NCI-H128 (cell line): ENCODE measurements around the gene UBE2J1.

Experiments used
- DNase-seq: peaks from one replicate; lab custom pipeline; 2025; ENCODE audit not compliant: unreplicated experiment; lab: John Stamatoyannopoulos, UW

UBE2J1 gene

GRCh38 chr6:89291256-89291819 is 61.2 kb downstream of the UBE2J1 start:
- DNase-seq: no peak

GRCh38 chr6:89290401-89291155 is 61.9 kb downstream of the UBE2J1 start:
- DNase-seq: no peak

- DNase-seq: no peak
Observed at GRCh38 chr6:89289710-89290109, 62.8 kb downstream of the UBE2J1 start.

DNA sequence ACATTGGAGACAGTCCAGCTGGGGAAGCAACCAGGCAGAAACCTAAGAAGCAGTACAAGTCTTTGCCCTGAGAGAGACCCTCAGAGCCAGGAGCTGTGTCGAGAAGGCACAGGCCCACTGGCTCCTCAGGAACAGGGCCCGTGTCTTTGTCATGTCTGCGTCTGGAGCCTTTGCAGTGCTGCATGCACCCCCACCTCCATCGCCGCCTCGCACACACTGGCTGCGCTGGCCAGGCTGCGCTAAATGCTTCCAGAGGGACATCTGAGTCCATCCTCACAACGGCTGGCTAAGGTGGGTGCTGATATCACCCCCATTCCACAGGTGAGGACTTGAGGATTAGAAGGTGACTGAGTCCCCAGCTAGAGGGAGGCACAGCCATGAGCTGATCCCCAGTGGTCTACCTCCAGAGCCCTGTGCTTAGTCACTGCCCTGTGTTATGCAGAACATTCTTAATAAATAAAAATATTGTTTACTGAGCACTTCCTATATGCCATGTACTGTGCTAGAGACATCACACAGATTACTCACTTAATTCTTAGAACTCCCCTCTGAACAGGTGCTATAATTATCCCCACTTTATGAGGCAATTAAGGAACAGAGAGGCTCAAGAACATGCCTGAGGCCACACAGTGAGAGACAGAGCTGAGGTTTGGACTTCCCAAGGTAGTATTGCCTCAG is 65.0 kb downstream of the UBE2J1 start:
- no peak for DNase-seq

DNA sequence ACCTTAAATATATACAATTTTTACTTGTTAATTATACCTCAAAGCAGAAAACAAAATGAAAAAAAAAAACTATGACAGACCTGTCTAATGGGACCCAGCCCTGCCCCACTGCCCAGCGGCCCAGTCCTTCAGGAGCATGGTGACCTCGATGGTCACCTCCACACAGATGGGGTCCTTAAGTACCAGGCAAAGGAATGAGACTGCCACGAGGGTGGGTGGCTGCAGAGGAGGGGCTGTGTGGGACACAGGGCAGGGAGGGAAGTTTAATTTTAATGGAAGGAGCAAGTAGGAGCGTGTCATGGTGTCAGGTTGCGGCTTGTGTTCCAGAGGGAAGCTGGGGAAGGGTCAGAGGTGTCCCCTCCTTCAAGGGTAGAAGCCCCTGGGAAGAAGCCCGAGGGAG is 66.0 kb downstream of the UBE2J1 start:
- no peak for DNase-seq

DNA sequence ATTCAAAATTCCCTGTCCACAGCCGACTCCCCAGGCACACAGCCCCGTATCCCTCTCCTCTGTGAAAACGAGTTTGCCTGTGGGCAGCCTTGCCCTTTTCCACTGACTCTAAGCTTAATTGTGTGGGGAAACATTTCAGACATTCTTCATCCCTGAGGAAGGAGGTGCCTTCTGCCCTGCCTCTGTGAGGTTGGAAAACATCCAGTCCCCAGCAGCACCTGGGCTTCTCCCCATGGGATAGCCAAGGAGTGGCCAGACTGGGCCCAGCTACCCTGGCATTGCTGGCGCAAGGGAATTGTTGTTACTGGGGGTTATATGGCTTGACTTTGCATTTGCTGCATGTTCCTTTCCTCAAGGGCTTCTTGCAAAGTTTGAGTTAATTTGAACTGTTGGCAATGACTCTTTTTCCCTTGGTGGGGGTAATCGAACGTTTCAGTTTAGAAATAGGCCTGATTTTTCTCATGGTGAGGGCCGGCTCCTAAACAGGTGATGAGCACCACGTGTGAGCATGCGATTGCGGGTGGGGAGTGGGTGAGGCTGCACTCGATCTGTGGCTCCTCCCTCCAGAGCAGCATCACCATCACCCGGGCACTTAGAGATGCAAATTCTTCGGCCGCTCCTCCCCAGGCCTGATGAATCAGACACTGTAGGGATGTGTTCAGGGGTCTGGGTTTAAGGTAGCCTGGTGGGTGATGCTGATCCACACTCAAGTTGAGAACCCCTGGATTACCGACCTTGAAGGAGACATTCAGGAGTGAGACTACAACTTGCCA is 67.4 kb downstream of the UBE2J1 start:
- DNase-seq: no peak

DNA sequence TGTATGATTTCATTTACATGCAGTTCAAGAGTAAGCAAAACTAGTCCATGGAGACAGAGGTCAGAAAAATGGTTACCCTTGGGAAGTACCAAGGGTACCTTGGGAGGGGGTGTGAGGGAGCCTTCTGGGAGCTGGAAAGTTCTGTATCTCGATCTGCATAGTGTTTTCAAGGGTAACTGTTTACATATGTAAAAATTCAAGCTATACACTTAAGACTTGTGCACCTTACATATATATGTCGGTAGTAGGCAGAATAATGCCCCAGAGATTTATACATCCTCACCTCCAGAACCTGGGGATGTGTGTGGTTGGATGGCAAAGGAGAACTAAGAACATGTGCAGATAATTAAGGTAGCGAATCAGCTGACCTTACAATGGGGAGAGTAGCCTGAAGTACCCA is 68.4 kb downstream of the UBE2J1 start:
- no peak for DNase-seq

- DNase-seq: no peak
Observed at GRCh38 chr6:89282749-89283148, 69.8 kb downstream of the UBE2J1 start.

GRCh38 chr6:89281779-89282246 is 70.7 kb downstream of the UBE2J1 start:
- no peak for DNase-seq

DNA sequence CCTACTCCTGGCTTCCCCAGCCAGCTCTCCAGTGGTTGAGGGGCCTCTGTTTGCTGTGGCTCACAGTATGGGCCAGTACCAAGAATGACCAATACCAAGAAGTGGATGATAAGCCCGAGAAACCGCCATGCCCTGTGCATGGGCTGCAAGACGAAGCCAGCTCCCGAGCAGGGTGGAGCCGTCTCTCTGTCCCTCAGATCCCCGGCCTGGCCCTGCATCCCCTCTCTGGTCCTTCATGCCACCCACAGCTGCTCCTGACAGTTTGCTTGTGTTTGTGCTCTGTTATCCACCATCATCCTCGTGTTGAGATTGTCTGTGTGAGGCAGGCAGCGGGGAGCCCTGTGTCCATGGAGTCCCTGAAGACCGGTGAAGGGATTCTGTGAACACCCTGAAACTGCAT is 73.6 kb downstream of the UBE2J1 start:
- no peak for DNase-seq
